ENCODE data around the gene OR2C3.

- no peak for TF ChIP-seq PAX5 (IDR thresholded peaks at IDR 0.05; ENCODE audit: insufficient read depth, low read length, severe bottlenecking)
- TF ChIP-seq POLR2AphosphoS5 (IDR thresholded peaks at IDR 0.05; ENCODE audit: low read depth, low read length), result no peak
- TF ChIP-seq POLR2A (IDR thresholded peaks at IDR 0.05; ENCODE audit: low read depth, low read length), result no peak
- TF ChIP-seq SPI1 (IDR thresholded peaks at IDR 0.05; ENCODE audit: low read depth, low read length), result no peak
Measured at GRCh38 chr1:247548769-247549182, 12.5 kb upstream of the OR2C3 start, which contains the start of gene GCSAML.

Measured in GM12891 (cell line).